T1000 (cell line): ENCODE data around the gene CRBN.

Experiments used
- DNase-seq: peaks from one replicate; lab custom pipeline; 2025; ENCODE audit warnings: mixed read lengths; lab: John Stamatoyannopoulos, UW

The CRBN gene

DNA sequence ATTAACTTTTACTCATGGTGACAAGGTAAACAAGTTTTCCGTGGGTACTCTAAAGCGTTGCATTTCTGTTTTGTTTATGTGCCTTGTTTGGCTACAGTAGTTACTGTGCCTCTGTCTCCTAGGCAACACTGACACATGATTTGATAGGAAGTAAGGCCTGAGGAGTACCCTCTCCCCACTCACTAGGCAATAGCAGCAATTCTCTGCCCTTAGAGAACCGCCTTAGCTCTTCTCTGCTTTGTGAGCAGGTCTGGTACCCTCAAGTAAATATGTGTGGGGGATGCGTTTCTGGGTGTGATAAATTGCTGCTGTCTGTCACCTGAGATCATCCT, 69.2 kb downstream of the CRBN start, which contains the start of gene IL5RA:
Gene IL5RA (minus strand): TSS at position 76 of the 332 bp plus-strand sequence. CDS start 5,390 bp downstream, outside the sequence.
- no peak for DNase-seq

DNA sequence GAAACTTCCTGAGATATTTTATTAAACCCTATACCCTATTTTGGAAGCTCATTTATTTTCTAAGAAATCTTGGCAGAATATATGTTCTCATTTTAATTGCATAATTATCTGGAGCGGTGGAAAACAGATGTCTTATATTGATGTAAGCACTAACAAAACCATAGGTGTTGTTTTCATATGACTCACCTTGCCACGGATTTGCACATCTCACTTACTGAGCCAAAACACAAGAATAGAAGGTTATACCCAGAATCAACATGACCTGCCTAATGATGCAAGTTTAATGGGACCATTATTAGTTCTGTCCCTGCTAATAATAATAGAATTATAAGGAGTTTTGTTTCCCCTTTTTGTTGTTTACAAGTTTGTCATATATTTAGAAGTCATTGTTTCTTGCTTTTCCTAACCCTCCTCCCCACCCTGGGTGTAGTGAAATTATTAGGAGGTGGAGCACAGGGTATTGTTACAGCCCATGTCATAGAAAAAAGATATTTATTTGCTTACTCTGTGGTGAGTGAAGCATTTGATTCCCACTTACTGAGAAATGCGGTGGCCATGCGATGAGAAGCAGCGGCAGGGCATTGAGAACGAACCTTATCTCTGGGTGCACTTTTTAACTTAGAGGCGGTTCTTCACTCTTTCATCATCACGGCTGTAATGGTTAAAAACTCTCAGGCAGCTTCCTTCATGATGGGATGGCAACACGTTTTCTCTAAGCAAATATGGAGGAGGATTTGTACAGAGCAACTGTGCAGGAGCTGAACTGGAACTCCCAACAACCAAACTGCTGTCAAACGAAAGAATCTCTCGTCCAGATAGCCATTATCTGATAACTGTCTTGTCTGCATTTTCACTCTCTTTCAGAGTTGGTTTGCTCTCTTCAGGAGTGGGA, 69.8 kb downstream of the CRBN start:
- no peak for DNase-seq

DNA sequence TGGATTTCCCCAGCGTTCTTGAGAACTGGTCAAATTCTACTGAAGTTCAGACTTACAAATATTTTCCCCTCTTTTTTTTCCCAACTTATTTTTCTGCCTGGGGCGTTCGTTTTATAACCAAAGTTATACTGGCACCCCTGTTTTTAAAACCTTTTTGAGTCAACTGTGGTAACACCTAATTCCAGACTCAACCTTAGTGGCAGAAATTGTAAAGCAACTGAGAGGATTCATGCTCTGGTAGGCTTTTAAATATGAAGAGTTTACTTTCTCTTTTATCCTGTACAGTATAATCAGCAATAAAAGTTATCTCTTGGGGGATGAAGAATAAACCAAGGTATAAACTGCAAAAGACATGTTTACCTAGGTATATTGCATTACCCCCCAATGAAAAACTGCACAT, 71.6 kb downstream of the CRBN start:
- no peak for DNase-seq

DNA sequence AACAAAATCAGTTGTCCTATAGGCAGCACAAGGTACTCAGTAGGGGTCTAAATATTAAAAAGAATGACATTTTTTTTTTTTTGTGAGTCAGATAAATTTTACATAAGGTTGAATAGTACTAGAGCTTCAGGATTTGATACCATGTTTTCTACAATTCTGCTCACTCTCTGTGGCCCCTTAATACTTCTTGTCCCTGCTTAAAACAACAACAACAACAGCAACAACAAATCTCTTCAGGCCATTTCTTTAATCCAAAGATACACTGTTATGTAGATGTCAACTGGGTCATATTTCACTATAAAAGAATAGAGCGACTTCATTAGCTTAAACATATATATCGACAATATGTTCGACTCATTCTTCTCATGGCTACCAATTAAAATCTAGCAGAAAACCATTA, 72.3 kb downstream of the CRBN start:
- DNase-seq: no peak

DNA sequence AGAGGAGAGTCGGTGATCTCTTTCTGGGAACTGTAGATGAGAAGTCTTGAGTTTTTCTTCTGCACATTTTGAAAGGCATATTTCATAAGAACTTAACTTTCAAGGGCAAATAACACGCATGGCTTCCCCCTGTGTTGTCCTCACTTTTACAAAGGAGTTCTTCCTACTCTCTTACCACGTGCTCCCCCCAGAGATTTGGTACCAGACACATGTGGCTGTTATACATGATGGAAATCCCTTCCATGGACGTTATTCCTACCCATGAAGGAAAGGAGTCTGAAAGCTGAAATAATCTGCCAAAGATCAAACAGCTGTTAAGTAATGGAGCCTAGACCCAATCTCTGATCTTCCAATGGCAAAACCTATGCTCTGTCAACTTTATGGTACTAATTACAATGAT, 73.7 kb downstream of the CRBN start:
- no peak for DNase-seq

DNA sequence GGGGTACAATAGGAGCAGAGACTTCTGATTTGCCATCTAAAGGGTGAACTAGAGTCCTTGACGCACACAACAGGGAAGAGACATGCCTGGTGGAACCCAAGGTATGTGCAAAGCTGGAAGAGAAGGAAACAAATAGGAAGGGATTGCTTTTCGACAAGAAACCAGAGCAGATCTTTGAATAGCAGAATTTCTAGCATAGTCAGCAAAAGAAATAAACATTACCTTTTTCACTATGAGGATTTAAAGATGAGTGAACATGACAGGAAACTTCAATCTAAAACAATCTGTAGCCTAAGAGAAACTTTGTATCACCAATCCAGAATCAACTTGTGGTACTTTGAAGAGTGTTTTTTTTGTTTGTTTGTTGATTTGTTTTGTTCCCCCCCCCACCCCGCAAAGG, 74.2 kb downstream of the CRBN start:
- no peak for DNase-seq

DNA sequence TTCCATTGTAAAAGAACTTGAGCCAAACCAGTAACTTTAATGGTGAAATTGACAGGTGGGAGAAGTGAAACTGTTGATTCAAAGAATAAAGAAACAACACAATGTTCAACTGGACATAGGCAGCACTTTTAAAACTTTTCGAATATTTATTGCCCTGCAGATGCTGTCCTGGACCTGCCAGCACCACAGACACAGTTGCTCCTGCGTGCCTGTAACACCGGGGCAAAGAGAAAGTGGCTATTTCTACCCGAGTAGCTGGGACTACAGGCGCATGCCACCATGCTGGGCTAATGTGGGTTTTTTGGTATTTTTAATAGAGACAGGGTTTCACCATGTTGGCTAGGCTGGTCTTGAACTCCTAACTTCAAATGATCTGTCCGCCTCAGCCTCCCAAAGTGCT, 76.7 kb downstream of the CRBN start:
- DNase-seq: no peak

DNA sequence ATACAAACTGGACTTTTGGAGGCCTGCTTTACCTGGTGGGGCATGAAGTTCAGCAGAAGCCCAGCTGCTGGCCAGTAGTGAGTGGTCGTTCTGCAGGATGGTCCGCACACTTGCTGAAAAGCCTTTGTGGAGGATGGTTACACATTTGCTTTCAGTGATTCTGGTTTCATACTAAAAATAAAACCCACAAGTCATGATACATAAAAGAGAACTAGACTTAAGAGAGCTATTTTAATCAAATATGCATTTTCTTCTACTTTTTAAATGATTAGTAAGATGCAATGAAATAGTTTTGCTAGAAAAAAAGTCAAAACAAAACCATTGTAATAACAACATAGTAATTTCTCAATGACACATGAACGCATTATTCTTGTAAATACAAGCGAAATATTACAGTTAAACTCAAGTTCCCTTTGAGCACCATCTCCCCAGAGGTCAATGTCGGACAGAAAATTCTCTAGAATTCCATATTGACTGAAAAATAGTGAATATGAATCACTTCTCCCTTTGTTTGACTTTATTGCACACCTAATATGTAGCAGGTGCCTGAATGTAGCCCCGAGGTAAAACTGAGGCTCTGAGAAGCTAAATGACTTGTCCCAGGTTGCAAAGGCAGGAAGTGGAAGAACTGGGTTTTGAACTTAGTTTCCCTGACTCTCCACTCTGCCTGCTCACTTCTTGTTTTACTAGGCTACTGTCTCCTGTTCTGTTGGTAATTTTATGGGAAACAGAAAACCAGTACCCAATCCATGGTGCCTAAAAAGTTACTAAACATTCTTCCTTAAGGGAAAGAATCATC, 77.6 kb downstream of the CRBN start:
- no peak for DNase-seq
